GM21825 (cell line): Measurements from ENCODE around the gene LITAFD.
"Not testable (repeated sequence)": the region's sequence is repeated elsewhere in the genome, so short reads cannot be mapped to it uniquely, and the experiment has no call there.

Experiments
- ATAC-seq: cut with Tn5 transposase; IDR thresholded peaks from one replicate; pipeline ENCODE4 v1.9.1; 2021; ENCODE audit warnings: mild to moderate bottlenecking, moderate library complexity; ENCODE audit not compliant: unreplicated experiment

LITAFD gene

GRCh38 chr16:8893976-8894690 lies 12.0 kb downstream of the LITAFD start:
- ATAC-seq = no peak

DNA sequence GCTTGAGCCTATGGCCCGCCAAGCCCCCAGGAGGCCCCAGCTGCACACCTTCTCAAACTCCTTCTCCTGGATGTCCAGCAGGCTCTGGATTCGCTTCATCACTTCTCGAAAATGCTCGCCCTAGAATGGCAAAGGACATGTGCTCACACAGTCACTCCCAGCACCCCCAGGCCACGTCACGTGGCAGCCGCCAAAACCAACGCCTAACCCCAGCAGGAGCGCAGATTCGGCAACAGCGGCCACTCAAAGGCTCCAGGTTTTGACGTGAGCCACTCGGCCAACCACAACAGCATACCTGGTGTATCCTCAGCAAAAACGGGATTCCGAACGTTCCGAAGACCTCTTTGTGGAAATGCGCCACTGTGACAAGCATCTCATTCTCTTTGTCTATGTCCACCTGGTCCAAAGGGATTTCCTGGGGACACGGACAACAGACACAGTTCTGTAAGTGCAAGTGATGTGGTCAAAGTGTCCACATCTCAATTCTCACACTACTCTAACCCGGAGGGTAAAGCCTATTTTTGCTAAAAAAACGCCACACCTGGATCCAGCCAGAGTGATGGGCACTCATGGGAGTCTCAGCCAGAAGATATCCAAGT lies 12.7 kb downstream of the LITAFD start:
- no peak for ATAC-seq

DNA sequence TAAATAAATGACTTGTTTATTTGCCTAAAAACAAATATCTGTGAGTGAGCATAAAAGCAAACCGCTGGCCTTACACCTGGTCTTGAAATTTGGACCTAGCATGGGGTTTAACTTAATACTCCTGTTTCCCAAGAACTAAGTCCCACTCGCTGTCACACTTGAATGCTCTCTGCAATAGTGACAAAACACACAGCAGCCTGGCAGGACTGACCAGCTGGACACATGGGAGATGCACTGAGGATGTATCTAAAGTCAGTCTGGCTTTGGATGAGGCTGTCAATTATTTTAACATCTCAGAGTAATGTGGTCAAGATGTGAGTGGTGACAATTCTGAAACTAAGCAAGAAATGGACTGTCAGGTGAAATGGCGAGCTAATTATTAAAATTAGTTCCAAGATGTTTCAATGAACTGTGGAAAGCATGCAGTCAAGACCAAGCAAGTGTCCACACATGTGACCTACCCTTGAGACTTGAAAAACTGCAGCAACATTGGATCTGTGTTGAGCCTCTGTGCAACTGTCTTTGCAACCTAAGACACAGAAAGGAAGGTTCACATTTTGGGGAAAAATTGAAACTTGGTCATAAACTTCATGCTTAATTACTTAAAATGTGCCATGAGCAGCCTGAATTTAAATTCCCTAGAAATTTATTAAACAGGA lies 16.6 kb downstream of the LITAFD start:
- no peak for ATAC-seq

DNA sequence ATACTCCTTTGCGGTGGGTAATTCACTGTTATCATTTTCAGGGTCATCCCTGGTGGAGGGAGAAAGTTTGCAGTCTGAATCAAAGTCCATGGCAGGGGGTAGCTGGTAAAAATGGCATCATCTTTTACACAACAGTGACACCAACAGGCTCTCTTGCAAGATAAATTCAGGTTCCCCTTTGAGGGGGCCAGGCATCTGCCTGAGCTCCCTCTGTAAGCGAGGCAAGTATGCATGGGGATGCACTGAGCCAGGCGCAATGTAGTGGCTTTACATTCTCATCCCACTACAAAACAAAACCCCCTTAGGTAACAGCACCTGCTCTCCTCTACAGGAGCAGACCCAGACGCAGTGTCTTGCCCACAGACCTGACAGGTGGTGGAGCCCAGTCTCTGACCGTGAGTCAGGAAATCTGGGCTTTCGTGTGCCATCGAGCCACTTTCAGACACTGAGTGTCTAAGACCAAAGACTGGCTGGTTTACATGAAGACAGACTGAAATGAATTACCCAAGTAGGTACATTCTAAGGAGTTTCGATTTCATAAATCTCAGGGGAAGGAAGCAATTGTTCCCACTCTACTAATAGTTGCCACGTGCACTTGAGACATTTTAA lies 17.7 kb downstream of the LITAFD start:
- ATAC-seq = no peak

- ATAC-seq = no peak
Observed at GRCh38 chr16:8900343-8900742, 18.2 kb downstream of the LITAFD start.

GRCh38 chr16:8901320-8901861 lies 19.2 kb downstream of the LITAFD start:
- ATAC-seq = no peak

DNA sequence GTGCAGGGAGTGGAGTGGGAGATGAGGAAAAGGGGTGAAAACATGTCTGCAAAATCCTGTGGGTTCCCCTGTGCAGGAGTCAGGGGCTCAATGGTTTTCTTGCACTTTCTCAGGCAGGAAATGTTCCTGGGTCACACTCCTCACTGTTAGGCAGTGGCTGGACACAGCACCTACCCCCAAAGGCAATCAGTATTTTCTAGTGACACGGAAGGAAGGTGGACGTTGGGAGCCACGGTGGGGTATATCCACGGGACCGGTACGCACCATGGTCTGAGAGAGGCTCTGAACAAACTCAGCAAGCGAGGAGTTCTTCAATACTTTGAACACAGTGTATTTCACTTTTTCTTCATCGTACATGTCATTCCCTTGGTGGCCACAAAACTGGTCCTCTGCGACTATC lies 20.9 kb downstream of the LITAFD start:
- no peak for ATAC-seq

- ATAC-seq = no peak
Observed at GRCh38 chr16:8904018-8904430, 21.9 kb downstream of the LITAFD start.

- ATAC-seq = no peak
Observed at GRCh38 chr16:8905168-8905762, 23.1 kb downstream of the LITAFD start.

- no peak for ATAC-seq
Observed at GRCh38 chr16:8905795-8906591, 23.8 kb downstream of the LITAFD start.

DNA sequence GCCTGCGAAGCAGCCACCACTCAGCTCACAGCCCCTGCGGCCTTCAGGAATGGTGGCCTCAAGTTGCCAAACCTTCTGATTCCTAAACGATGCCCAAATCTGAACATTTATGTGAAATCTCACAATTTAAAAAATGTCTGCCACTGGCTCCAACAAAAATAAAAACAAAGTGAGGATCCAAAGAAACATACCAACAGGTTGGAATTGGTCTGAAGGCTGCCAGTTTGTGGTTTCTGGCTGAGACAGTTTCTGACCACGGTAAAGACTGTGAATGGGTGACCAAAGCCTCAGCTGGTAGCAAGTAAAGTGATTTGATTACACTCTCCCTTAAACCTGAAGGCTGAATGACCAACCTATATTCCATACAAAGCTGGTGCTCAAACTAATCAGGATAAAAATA lies 24.9 kb downstream of the LITAFD start:
- no peak for ATAC-seq

DNA sequence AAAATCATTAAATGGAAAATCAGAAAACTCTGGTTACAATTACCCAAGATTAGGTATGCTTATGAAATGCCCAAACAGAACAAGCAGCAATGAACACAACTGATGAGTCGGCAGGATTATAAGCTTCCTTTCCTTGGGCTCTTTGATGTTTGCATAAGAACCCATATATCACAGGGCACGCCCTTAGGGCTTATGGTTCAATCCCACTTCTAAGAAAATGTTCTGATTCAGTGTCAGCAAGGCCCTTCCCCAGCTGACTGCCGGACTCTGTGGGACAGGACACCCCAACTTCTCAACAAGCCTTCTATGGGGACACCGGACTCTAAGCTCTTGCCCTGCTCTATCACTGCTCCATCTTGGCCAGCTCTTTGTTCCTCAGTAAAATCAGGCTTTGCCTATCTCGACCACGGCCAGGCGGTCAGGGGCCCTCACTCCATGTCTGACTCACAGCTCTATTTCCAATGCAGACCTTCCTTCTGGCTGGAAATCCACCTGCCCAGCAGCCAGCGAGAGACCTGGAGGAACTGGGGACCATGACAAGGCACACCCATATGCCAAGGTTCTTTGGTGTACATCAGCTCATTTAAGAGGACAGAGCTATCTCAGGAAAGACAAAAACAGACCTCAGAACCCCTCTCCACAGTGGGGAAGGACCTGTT lies 26.8 kb downstream of the LITAFD start:
- ATAC-seq = no peak

DNA sequence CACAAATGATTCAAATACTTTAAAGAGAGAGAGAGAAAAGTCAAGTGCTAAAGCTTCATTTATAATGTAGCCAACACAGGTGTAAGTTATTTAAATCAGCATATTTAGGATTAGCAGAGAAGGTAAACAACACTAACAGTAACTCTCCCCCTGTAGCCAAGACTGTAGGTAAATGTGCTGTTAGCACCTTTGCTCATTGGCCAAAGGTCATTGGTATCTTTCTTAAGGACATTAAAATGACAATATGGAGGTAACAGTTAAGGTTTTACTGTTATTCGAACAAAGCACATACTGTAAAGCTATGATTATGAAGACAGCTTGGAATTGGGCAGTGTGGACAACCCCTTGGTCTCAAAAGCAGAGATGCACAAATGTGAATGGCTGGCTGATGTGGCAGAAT lies 28.7 kb downstream of the LITAFD start:
- no peak for ATAC-seq

GRCh38 chr16:8912793-8913192 lies 30.6 kb downstream of the LITAFD start:
- no peak for ATAC-seq

GRCh38 chr16:8914098-8914497 lies 31.9 kb downstream of the LITAFD start:
- ATAC-seq = no peak

GRCh38 chr16:8915722-8916301 lies 33.7 kb downstream of the LITAFD start:
- ATAC-seq = no peak

DNA sequence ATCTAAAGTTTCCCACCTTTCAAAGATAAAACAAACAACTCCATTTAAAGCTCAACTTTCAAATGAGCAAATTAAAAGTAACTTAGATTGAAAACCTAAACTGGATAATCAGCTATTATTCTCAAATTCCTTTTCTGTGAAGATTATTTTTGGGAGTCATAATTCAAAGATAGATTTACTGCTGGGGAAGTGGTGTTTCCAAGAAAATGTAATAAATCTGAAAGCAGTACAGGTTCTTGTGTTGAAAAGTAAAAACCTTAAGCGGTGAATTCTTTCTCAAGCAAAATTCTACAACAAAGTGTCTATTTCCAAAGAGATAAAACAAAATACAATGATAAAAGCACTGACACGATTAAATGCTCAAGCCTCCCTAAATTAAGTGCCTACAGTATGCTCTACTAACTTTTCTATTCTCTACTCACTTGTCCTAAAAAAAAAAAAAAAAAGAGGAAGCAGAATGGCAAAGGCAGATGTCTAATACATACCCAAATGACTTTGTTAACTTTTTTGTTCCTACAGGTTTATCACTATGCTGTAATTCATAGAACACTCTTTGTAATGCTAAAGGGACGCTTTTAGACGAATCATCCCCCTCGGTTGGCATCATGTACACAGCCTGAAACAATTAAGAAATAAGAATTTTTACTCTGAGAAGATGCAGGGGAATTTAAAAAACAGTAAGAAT lies 34.5 kb downstream of the LITAFD start:
- no peak for ATAC-seq

- not testable (repeated sequence) for ATAC-seq
Observed at GRCh38 chr16:8917336-8917735, 35.2 kb downstream of the LITAFD start.
